ENCODE results near the gene ZC3H12D.
"Not testable (repeated sequence)": the region's sequence is repeated elsewhere in the genome, so short reads cannot be mapped to it uniquely, and the experiment has no call there.

ZC3H12D gene

DNA sequence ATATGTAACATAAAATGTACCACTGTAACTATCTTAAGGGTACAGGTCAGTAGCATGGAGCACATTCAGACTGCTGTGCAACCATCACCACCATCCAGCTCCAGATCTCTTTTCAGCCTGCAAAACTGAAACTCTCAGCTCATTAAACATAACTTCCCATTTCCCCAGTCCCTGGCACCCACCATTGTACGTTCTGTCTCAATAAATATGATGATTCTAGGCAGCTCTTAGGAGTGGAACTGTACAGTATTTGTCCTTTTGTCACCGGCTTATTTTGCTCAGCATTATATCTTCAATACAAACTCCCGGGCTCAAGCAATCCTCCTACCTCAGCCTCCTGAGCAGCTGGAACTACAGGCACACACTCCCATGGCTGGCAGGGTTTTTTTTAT, 1.5 kb downstream of the ZC3H12D start:
- no peak for DNase-seq

DNA sequence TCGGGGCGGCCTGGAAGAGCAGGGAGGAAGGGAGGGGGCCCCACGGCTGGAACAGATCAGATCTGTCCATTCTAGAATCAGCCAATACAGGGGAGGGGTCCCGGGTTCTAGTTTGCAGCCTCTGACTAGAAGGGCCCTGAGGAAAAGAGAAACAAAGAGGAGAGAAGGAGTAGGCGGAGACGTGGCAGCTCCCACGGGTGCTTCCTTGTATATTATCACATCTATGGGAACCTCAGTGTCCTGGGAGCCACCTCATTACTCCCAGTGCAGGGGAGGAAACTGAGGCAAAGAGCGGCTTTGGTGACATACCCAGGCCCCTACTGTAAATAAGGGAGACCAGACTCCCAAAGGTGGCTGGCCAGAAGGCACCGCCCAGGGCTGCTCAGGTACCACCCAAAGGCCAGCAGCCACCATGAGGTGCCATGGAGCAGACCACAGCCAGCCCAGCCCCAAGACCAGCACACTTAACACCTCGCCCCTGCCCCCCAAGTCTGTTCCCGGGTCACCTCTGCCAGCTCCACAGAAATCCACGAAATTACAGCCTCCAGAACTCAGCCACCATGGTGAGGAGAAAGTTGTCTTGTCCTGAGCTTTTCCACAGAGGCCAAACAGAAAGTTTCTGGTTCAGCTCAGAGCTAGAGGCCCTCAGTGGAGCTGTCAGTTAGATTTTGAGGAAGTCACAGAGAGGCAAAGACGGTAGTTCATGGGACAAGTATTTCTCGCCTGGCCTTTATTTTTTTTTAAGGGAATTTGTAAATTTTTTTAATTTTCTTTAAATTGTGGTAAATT, 2.1 kb downstream of the ZC3H12D start:
- DNase-seq: no peak

DNA sequence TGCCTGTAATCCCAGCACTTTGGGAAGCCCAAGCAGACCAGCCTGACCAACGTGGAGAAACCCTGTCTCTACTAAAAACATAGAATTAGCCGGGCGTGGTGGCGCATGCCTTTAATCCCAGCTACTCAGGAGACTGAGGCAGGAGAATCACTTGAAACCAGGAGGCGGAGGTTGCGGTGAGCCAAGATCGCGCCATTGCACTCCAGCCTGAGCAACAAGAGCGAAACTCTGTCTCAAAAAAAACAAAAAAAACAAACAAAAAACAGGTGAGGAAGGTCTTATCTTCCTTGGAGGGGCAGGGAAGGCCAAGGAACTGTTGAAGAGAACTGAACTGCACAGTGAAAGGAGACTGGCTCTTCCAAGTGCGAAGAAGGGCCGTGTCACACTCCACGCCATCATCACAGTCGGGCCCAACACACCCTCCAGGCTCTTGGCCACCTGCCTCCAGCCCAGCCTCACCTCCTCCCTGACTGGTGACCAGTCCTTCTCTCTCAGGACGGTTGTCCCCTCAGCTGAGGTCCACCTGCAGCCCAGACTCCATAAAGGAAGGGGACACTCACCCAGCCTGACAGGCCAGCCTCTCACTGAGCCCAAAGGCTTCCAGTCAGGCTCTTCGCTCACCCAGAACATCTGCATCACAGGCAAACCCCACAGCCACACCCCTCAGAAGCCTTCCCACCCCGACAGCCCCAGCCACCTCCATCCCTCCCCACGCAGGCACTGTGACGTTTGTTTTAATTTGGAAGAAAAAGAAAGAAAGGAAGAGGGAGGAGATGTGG, 4.1 kb downstream of the ZC3H12D start:
- DNase-seq: no peak

DNA sequence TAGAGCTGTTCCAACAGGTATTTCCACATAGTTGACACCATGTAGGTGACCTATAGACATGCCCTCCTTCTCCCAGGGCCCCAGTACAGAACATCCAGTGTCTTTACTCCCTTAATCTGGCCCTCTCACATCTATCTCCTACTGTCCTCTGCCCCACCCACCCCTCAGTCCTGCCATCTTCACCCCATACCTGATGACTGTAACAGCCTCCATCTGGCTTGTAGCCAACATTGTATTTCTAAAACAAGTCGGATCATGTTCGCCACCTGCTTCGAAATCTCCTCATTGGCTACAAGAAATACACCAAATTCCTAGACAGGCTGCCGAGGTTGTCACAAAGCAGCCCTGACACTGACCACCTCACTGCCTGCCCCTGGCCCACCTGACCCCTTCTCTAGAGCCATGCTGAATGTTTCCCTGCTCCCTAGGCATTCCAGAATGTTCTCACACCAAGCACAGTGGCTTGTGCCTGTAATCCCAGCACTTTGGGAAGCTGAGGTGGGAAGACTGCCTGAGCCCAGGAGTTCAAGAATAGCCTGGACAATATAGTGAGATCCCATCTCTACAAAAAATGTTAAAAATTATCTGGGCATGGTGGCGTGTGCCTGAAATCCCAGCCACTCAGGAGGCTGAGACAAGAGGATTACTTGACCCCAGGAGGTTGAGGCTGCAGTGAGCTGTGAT, 6.0 kb downstream of the ZC3H12D start:
- DNase-seq: no peak

DNA sequence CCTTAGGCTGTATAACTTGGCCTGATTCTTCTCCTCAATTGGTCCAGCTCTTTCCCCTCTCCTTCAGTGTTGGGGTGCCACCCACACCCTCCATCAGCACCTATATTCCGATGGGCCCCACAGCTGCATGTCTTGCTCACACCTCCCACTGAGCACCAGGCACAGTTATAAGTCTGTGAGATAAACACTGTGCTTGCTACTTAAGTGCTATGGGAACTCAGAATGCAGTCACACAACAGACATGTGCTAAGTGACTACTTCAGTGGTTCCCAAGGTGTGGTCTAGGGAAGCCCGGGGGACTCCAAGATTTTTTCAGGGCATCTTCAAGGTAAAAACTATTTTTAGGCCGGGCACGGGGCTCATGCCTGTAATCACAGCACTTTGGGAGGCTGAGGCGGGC, 7.3 kb downstream of the ZC3H12D start:
- DNase-seq: no peak

DNA sequence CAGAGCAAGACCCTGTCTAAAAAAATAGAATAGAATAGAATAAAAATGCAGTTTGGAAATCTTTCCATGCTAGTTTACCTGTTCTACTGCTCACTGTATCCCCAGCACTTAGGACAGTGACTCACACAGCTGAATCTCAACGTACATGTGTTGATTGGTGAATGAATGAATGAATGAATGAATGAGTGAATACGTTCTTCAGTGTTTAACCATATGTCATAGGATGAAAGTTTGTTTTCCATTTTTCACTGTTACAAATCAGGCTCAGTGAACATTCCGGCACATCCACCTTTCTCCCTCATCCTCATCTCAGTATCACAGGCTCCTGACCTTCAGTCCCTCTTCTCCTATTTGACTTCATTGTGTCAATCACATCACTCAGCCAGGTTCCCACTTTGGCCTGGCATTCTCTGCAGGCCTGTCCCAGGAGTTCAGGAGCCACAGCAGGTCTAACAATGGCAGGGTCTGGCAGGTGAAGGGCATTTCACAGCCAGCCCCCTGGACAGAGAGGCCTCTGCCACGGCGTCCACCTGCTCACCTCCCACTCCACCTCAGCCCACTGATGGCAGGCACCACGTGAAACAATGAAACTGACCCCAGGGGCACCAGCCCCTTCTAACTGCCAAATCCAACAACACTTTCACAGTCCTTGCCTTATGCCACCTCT, 7.9 kb downstream of the ZC3H12D start:
- DNase-seq: no peak

DNA sequence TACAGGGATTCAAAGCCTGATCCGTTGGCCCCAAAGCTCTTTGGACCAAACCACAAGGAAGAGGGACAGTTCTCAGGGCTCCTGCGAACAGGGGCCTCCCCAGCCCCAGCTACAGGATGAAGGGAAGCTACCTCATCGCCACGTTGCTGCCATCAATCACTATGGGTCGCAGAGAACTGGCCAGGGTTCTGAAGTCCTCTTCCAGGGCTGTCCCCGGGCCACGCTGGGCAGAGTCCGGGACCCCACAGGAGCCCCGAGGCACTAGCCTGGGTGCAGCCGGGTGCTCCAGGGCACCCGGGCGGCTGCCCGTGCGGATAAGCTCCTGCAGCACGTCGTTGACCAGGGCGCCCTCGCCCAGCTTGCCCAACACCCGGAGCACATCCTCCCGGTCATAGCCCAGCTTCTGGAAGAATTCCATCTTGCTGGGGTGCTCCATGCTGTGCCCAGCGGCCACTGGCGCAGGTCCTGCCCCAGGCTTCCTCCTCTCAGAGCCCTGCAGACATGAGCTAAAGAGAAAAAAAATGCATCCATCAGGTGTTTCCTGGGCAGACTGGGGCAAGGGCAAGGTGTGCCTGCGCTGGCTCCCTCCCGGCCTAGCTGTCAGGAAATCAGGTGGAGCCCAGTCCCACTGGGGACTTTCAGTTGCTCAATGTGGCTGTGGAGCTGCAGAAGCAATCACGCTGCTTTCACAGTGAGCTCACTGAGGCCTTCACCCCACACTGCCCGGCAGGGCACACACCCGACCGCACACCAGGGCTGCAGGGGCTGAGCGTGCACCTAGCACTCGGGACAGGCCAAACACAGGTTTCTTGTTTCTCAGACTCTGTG, 10.5 kb downstream of the ZC3H12D start:
- no peak for DNase-seq

DNA sequence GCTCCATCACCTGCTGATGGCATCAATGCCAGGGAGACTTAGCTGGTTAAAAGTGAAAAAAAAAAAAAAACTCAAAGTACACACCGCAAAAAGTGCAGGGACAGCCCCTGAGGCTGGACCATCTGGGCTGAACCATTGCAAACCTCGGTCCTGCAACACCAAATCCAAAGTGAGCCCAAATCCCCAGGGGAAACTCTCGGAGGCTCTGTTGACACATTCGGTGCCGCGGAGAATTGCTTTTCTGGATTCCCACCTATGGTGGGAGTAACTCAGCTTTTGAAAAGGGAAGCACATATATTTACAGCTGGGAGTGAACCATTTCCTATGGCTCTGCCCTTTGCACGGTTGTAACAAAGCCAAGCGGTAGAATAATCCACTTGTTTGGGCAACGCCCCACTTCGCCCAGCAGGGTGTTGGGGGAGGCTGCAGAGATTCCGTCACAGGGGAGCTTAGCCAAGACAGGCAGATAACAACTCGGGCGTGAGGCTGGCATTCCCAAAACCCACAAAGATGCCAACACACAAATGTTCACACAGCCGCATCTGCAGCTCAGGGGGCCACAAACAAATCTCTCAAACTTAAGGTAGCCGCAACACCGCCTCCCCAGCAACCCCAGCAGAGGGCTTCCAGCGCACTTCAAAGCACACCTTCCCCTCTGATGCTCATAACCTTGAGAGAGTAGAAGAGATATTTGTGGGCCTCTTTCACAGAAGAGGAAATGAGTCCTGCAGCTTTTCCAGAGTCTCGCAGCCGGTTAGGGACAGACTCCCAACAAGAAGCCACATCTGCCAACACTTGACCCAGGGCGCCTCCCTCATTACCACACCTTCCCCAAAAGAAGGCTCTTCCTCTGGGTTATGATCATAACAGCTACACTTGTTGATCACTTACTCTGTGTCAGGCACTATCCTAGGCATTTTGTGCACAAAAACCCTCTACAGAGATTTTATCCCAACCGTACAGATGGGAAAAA, 11.4 kb downstream of the ZC3H12D start:
- no peak for DNase-seq

DNA sequence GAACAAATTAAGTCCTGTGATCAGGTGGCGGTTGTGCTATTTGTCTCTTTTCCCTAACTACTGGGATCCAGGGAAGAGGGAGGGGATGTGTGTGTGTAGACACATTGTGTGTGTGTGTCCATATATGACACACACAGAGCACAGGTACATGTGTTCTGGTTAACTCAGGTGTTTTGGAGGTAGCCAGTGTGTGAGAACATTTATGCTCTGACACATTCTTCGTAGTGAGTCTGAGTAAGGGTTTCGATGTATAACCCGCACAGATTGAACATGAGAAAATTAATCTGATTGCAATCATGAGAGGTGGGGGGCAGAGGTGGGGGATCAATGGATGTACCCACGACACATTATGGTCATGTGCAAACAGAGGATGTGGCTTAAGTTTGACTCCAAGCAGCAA, 12.6 kb downstream of the ZC3H12D start:
- DNase-seq: no peak

DNA sequence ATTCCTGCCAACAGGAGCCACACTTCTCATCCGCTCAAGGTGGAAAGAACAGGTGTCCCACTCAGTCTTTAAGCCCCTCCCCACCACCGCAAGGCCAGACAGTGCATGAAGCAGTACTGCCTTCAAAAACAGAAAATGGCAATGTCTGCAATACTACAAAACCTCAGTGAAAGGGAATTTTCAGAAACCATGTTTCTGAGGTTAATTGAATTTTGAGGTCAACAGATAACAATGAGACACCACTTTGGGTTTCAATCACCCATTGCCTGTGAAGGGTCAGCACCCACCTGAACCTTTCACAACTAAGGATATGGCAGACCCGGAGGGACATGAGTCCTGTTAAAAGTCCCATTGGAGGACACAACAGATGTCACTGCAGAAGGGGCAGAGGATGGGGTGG, 13.0 kb downstream of the ZC3H12D start:
- no peak for DNase-seq

DNA sequence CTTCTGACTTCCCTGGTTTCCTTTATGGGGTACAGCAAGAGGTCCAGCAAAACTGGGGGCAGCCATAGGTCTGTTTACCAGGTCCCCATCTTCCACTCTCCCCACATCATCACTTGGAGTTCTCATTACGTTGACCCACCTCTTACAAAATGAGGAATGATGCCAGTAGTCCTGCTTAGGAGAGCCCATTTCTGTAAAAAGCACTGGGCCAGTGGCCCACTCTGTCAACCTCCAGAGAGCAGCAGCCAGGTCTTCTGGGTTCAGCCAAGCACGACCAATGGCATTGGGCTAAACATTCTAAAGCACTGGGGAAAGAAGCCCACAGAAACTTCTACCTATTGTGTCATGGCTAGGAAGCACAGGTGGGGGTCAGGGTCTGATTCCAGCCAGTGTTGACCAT, 13.9 kb downstream of the ZC3H12D start:
- DNase-seq: no peak

DNA sequence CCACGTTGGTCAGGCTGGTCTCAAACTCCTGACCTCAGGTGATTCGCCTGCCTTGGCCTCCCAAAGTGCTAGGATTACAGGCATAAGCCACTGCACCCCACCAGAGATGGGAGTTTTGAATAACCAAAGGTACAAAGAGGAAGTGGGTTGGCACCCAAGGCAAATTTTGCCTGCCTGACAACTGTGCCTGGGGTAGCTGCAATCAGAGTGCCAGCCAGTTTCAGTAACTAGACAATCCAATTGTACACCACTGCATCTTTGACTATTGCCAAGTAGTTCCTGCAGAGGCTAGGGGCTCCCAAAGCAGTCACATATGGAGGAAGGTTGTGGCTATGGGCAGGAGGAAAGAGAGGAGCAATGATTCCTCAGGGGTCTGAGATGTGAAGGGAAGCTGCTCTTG, 16.6 kb downstream of the ZC3H12D start:
- no peak for DNase-seq

DNA sequence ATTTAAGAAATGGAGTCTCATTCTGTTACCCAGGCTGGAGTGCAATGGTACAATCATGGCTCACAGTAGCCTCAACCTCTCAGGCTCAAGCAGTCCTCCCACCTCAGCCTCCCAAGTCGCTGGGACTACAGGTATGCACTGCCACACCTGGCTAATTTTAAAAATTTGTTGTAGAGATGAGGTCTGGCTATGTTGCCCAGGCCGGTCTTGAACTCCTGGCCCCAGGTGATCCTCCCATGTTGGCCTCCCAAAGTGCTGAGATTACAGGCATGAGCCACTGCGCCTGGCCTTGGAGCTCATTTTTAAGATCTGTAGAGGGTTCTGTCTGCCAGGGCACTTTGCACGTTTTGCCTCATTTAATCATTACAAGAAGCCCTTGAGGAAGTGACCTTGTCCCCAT, 17.5 kb downstream of the ZC3H12D start:
- no peak for DNase-seq

DNA sequence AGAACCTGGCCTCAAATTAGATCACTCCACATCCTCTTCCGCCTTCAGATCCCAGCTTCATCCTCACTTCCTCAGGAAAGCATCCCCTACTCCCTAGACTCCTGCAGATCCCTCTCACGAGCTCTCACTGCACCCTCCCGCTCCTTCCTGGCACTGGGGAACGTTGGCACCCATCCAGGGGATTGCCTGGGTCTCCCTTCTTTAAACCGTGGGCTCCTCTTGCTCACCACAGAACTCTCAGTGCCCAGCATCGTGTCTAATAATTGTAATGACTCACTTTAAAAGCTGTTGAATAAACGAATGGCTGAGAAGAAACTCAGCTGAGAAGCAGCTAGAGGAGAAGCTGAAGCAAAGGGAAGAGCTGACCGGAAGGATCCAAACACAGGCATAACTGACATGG, 20.4 kb downstream of the ZC3H12D start:
- no peak for DNase-seq

DNA sequence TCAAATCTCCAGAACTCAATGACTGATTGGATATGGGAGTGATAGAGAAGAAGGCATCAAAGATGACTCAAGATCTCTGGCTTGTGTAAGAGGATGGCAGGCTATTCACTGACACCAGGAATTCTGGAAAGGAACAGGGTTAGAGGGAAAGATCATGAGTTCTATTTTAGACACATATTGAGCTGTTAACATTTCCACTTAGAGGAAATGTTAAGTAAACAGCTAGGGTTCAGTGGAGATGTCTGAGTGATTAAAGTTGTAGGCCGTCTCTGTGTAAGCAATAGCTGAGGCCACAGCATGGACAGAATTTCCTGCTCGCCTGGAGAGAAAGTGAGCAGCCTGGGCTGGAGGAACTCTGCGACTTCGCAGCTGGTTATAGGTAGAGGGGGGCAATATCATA, 21.0 kb downstream of the ZC3H12D start:
- no peak for DNase-seq

DNA sequence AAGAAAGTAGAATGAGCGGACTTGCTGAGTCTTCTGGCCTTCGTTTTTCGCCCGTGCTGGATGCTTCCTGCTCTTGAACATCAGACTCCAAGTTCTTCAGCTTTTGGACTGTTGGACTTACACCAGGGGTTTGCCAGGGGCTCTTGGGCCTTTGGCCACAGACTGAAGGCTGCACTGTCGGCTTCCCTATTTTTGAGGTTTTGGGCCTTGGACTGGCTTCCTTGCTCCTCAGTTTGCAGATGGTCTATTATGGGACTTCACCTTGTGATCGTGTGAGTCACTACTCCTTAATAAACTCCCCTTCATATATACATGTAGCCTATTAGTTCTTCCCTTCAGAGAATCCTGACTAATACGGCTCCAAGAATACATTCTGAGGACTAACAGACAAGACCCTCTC, 22.1 kb downstream of the ZC3H12D start:
- not testable (repeated sequence) for DNase-seq

DNA sequence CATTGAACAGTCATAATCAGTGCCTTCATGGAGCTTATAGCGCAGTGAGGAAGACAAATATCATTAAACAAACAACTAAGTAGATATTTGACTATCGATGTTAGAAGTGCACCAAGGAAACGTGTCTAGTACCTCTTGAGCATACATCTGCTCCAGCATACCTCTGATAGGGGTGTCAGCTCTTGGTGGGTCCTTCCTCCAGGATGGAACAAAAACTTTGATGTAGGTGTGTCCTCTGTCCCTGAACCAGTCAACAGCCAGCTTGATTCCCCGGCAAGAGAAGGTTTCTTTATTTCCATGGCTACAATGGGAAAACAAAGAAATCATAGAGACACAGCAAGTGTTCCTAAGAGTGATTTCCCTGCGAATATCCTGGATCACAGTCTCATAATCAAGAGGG, 23.1 kb downstream of the ZC3H12D start:
- DNase-seq: peak; percentile 9

DNA sequence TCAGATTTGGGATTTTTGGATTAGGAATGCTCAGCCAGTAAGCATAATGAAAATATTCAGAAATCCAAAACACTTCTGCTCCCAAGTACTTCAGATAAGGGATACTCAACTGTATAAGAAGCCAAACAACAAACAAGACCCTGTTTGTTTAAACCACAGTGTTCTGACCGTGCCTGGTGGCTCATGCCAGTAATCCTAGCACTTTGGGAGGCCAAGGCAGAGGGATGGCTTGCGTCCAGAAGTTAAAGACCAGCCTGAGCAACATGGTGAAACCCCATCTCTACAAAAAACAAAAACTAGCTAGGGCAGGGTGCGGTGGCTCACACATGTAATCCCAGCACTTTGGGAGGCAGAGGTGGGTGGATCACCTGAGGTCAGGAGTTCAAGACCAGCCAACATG, 24.6 kb downstream of the ZC3H12D start:
- DNase-seq: not testable (repeated sequence)

DNA sequence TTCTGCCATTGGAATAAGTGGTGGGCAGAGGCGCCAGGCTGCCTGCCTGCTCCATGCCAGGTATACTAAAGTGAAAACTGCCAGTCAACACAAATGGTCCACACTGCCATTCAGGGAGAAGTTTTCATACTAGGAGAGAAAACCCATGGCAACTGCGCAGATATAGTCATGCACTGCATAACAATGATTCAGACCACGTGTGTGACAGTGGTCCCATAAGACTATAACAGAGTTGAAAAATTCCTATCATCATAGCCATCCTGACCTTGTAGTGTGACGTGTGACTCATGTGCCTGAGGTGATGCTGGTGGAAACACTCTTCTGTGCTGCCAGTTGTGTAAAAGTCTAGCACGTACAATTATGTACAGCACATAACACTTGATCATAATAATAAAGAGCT, 25.1 kb downstream of the ZC3H12D start:
- DNase-seq: no peak

DNA sequence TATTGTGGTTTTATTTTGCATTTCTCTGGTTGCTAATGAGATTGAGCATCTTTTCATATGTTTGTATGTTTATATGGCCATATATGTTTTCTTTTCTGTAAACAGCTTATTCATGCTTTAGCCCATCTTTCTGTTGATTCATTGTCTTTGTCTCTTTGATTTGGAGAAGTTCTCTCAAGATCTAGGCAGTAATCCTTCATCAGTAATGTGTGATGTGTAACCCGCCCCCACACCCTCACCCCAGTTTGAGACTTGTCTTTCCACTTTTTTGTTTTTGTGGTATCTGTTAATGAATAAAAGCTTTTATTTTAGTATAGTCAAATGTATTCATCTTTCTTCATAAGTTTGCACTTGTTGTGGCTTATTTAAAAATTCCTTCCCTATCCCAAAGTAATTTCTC, 26.0 kb downstream of the ZC3H12D start:
- no peak for DNase-seq

DNA sequence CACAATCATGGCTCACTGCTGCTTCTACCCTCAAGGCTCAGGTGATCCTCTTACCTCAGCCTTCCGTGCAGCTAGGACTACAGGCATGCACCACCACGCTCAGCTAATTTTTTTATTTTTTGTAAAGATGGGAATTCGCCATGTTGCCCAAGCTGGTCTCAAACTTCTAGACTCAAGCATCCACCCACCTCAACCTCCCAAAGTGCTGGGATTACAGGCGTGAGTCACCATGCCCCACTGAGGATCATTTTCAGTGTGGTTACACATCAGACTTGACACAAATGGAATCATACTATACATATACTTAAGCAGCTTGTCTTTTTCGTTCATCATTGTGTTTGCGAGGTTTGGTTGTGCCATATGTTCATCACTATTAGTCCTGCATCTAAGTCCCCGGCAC, 26.6 kb downstream of the ZC3H12D start:
- DNase-seq: no peak

All from NCI-H2029 (cell line).